ENCODE measurements around the gene KRTAP22-2.

The KRTAP22-2 gene

GRCh38 chr21:30563630-30564029 lies 26.6 kb downstream of the KRTAP22-2 start:
- in situ Hi-C loops (cut with MboI; ENCODE audit: low sequenced_read_pairs): no loop called here

GRCh38 chr21:30563072-30563471 lies 27.1 kb downstream of the KRTAP22-2 start:
- in situ Hi-C loops (cut with MboI; ENCODE audit: low sequenced_read_pairs): no loop called here

- in situ Hi-C loops (cut with MboI; ENCODE audit: low sequenced_read_pairs): no loop called here
Observed at GRCh38 chr21:30561957-30562356, 28.2 kb downstream of the KRTAP22-2 start.

- in situ Hi-C loops (cut with MboI; ENCODE audit: low sequenced_read_pairs): no loop called here
Observed at GRCh38 chr21:30561264-30561895, 28.8 kb downstream of the KRTAP22-2 start, which contains the start of gene KRTAP19-7. KRTAP19-7 (minus strand) TSS chr21:30561314; CDS start chr21:30561289, 25 bp downstream.

GRCh38 chr21:30555095-30555494 lies 35.1 kb downstream of the KRTAP22-2 start:
- in situ Hi-C loops (cut with MboI; ENCODE audit: low sequenced_read_pairs): no loop called here

- in situ Hi-C loops (cut with MboI; ENCODE audit: low sequenced_read_pairs): no loop called here
Observed at GRCh38 chr21:30552782-30553181, 37.4 kb downstream of the KRTAP22-2 start.

GRCh38 chr21:30541764-30542163 lies 48.4 kb downstream of the KRTAP22-2 start, which contains the start of gene KRTAP19-6:
KRTAP19-6 (minus strand) TSS chr21:30541864; CDS start chr21:30541833, 31 bp downstream.
- in situ Hi-C loops (cut with MboI; ENCODE audit: low sequenced_read_pairs): no loop called here

Data from hTERT RPE-1 (cell line).